A673 (cell line): ENCODE data around the gene FAM98A. TPM values are rescaled to one million over a fixed set of nuclear protein-coding genes. Genes with fewer than 3 reads are reported as not detected.

Experiments
- BruUV-seq: library from RNA; stranded (reverse); fragments of 400-500 nt; replicated peaks from 2 replicates; lab custom pipeline; 2021; lab: Mats Ljungman, UMichigan
- CTCF ChIA-PET: fragments of 300-600 bp; sonication (Branson Sonifier 250); formaldehyde crosslinking; loops from one replicate; lab custom pipeline; 2022; ENCODE audit warnings: antibody characterized with exemption; lab: Charles Lee
- POLR2A ChIA-PET: fragments of 300-600 bp; sonication (Branson Sonifier 250); formaldehyde crosslinking; loops from one replicate; lab custom pipeline; 2022; ENCODE audit warnings: antibody characterized with exemption; ENCODE audit not compliant: low non-redundant PET; lab: Charles Lee
- DNase-seq: peaks from one replicate; pipeline ENCODE4 v3.0.0-alpha.2; 2015; ENCODE audit warnings: low spot score
- H3K27ac ChIP-seq: fragments of 200-600 bp; sonication (generic); 2 replicates; pipeline ENCODE4 v1.5.1; 2016; ENCODE audit warnings: mixed run types, low read depth, mild to moderate bottlenecking, mixed read lengths, antibody characterized with exemption, low read length; ENCODE audit not compliant: poor library complexity, severe bottlenecking
- H3K27me3 ChIP-seq: fragments of 200-600 bp; sonication (generic); replicated peaks from 2 replicates; pipeline ENCODE4 v1.6.1; 2017; ENCODE audit warnings: mixed run types, low read depth, mild to moderate bottlenecking, mixed read lengths, antibody characterized with exemption, low read length; ENCODE audit not compliant: insufficient read depth, poor library complexity
- H3K36me3 ChIP-seq: fragments of 200-600 bp; sonication (generic); 2 replicates; pipeline ENCODE4 v1.6.1; 2016; ENCODE audit warnings: mixed run types, mild to moderate bottlenecking, mixed read lengths, antibody characterized with exemption, low read length; ENCODE audit not compliant: insufficient read depth, poor library complexity, severe bottlenecking
- H3K4me1 ChIP-seq: fragments of 200-600 bp; sonication (generic); 2 replicates; pipeline ENCODE4 v1.6.1; 2017; ENCODE audit warnings: mixed run types, mild to moderate bottlenecking, mixed read lengths, antibody characterized with exemption, low read length; ENCODE audit not compliant: insufficient read depth, poor library complexity, severe bottlenecking
- H3K4me3 ChIP-seq: fragments of 200-600 bp; sonication (generic); 2 replicates; pipeline ENCODE4 v1.5.1; 2016; ENCODE audit warnings: low read depth, mixed run types, mild to moderate bottlenecking, mixed read lengths, low read length; ENCODE audit not compliant: poor library complexity, severe bottlenecking
- H3K9me3 ChIP-seq: fragments of 200-600 bp; sonication (generic); 2 replicates; pipeline ENCODE4 v1.6.1; 2016; ENCODE audit warnings: mixed run types, low read depth, mild to moderate bottlenecking, mixed read lengths, antibody characterized with exemption, low read length; ENCODE audit not compliant: poor library complexity, severe bottlenecking
- EZH2 ChIP-seq: fragments of 200-600 bp; sonication (generic); IDR thresholded peaks from 2 replicates; pipeline ENCODE4 v1.6.1; 2017; ENCODE audit warnings: borderline replicate concordance, low read depth, mild to moderate bottlenecking, mixed read lengths, antibody characterized with exemption, low read length; ENCODE audit not compliant: poor library complexity, severe bottlenecking
- intact Hi-C: fragments of 100-400 bp; cut with micrococcal nuclease; formaldehyde crosslinking; loops from one replicate; pipeline ENCODE4 v1.10.0; 2022; ENCODE audit not compliant: unreplicated experiment
- total RNA-seq: library from RNA; stranded (reverse); gene quantifications from 2 replicates; pipeline ENCODE4 v1.2.3, GENCODE V29; 2021
- TF ChIP-seq, protein P1 (sequence below): fragments of 300-800, 200-600 bp; sonication (generic); conservative IDR thresholded peaks from 2 replicates; pipeline ENCODE4 v1.5.1; 2017; ENCODE audit warnings: low read depth, mild to moderate bottlenecking, antibody characterized with exemption, low read length, moderate library complexity, mixed read lengths

The FAM98A gene
- total RNA-seq, 1 experiment from 2014 or later: 64.7 TPM

DNA sequence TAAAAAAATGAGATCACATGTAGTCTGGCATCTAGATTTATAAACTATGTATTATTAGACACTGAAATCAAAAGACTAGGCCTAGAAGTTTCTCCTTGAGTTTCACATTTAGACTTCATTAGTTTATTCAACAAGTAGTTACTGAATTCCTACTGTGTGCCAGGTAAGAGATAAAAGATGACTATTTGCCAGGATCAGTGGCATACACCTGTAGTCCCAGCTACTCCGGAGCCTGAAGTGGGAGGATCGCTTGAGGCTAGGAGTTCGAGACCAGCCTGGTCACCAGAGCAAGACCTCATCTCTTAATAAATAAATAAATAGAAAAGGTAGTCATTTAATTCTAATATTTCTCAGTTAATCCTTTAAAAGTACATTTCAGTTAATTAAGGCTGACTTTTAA is 2.1 kb downstream of the FAM98A start:
- ChIA-PET POLR2A (no interaction called here), CTCF (no interaction called here)
- no peak for DNase-seq
- H3K36me3 ChIP-seq: peaks cover 20% of the 10 kb centered on the region
- H3K27me3 ChIP-seq: no peaks in the 10 kb centered on the region
- H3K27ac ChIP-seq: no peak overlapping the region
- TF ChIP-seq, protein P1, sequence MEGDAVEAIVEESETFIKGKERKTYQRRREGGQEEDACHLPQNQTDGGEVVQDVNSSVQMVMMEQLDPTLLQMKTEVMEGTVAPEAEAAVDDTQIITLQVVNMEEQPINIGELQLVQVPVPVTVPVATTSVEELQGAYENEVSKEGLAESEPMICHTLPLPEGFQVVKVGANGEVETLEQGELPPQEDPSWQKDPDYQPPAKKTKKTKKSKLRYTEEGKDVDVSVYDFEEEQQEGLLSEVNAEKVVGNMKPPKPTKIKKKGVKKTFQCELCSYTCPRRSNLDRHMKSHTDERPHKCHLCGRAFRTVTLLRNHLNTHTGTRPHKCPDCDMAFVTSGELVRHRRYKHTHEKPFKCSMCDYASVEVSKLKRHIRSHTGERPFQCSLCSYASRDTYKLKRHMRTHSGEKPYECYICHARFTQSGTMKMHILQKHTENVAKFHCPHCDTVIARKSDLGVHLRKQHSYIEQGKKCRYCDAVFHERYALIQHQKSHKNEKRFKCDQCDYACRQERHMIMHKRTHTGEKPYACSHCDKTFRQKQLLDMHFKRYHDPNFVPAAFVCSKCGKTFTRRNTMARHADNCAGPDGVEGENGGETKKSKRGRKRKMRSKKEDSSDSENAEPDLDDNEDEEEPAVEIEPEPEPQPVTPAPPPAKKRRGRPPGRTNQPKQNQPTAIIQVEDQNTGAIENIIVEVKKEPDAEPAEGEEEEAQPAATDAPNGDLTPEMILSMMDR: no peak
- TF ChIP-seq EZH2: no peak
- no TSS peak for BruUV-seq
- no peak overlapping the region for H3K4me3 ChIP-seq
- intact Hi-C loops: no loop called here
- H3K9me3 ChIP-seq: no peaks in the 10 kb centered on the region
- H3K4me1 ChIP-seq: peaks cover 4% of the 10 kb centered on the region

DNA sequence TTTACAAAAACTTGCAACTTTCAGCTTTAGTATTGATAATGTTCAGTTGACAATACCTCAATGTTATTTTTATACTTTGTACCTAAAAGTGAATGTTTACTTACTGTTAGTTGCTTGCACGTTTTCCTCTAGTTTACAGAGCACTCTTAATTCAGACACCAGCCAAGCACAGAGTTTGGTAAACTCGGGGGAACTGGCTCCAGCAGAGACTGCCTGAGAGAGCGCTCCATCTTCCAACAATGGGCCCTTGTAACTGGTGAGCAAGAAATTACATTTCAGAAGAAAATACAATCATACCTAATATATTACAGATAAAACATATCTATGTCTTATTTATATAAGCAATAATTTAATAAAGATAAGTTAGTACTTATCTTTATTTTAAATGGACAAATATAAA is 3.7 kb downstream of the FAM98A start:
- intact Hi-C loops: no loop called here
- no TSS peak for BruUV-seq
- TF ChIP-seq, protein P1: no peak
- no peak for TF ChIP-seq EZH2
- Histone ChIP-seq H3K27me3 (no peaks in the 10 kb centered on the region), H3K9me3 (no peaks in the 10 kb centered on the region), H3K4me3 (no peak overlapping the region), H3K36me3 (peaks cover 36% of the 10 kb centered on the region), H3K27ac (no peak overlapping the region), H3K4me1 (peaks cover 4% of the 10 kb centered on the region)
- no peak for DNase-seq
- ChIA-PET CTCF (no interaction called here), POLR2A (interaction anchor here (0.5 kb wide), 1 partner anchor 24 kb away, joined by 3 read pairs; no protein-coding TSS in a partner anchor)

DNA sequence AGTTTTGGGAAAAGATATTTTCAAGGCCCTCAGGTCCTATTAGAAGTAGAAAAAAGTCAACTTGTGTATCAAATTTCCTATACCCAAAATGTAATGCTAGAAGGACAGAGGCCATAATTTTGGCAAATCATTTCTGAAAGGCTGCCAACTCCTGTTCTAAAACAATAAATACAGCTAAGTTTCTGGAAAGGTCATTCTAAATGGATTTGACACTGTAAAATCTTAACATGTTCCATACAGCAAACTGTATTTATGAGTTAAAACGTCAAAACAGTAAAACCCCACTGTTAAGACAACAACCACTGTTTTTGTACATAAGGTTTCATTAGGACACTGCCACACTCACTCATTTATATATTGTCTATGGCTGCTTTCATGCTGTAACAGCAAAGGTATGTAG is 9.7 kb downstream of the FAM98A start:
- Histone ChIP-seq H3K27me3 (no peaks in the 10 kb centered on the region), H3K4me3 (no peak overlapping the region), H3K9me3 (no peaks in the 10 kb centered on the region), H3K4me1 (peaks cover 4% of the 10 kb centered on the region), H3K36me3 (peaks cover 61% of the 10 kb centered on the region), H3K27ac (no peak overlapping the region)
- DNase-seq: no peak
- ChIA-PET POLR2A (no interaction called here), CTCF (no interaction called here)
- intact Hi-C loops: loop anchor here (10.0 kb wide), 1 partner anchor 1035 kb away; no protein-coding TSS in a partner anchor
- TF ChIP-seq EZH2: no peak
- TF ChIP-seq, protein P1: no peak
- no TSS peak for BruUV-seq
